ENCODE results near the gene SHH.

DNA sequence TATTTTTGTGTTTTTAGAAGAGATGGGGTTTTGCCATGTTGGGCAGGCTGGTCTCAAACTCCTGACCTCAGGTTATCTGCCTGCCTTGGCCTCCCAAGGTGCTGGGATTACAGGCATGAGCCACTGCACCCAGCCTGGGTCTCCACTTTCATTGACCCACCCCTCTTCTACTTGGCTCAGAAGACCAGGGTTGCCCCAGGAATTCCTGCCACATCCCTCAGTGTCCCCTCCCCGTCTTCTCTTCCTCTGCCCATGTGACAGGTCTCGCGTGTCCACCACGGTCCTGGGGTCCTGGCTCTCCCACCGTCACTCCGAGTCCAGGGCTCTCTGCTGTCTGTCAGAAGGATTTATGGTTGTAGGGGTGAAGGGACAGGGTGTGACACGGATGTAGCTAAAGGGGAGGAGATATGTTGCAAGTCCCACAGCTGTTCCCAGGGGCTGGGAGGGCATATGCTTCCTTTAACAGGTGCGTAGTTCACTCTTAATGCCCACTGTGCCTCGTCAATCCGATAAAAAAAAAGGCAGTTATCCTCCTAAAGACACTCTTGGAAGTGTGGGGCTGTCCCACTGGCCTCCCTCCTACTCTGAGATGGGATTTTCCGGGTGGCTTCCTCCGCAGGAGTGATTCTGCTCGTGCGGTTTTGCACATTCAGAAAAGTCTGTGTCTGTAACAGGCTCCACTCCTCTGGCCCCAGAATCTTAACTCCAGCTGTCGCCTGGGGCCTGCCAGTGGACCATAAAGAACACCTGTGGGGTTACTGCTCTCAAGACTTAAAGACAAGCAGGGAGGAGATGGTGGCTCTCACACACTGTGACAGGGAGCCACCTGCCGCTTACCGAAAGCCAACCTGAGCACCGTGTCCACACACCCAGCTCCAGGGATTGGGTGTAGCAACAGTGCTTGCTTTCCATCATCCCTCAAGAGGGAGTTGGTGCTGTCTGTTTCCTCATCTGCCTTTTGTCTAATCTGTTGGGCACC lies 36.7 kb upstream of the SHH start:
- TF ChIP-seq E2F4 (CRISPR knock-in tag; IDR thresholded peaks at IDR 0.05; ENCODE audit: borderline replicate concordance, low read depth) (no peak), TP53 (CRISPR knock-in tag; IDR thresholded peaks at IDR 0.05) (no peak), FOXJ3 (CRISPR knock-in tag; IDR thresholded peaks at IDR 0.05; ENCODE audit: borderline replicate concordance) (no peak), ATF3 (CRISPR knock-in tag; conservative IDR thresholded peaks at IDR 0.05) (no peak)
- TF ChIP-seq, protein P1, sequence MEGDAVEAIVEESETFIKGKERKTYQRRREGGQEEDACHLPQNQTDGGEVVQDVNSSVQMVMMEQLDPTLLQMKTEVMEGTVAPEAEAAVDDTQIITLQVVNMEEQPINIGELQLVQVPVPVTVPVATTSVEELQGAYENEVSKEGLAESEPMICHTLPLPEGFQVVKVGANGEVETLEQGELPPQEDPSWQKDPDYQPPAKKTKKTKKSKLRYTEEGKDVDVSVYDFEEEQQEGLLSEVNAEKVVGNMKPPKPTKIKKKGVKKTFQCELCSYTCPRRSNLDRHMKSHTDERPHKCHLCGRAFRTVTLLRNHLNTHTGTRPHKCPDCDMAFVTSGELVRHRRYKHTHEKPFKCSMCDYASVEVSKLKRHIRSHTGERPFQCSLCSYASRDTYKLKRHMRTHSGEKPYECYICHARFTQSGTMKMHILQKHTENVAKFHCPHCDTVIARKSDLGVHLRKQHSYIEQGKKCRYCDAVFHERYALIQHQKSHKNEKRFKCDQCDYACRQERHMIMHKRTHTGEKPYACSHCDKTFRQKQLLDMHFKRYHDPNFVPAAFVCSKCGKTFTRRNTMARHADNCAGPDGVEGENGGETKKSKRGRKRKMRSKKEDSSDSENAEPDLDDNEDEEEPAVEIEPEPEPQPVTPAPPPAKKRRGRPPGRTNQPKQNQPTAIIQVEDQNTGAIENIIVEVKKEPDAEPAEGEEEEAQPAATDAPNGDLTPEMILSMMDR (IDR thresholded peaks at IDR 0.05): no peak

Data from WTC11 (cell line).